GM19239 (cell line): ENCODE measurements around the gene MET.
"Not testable (repeated sequence)": the region's sequence is repeated elsewhere in the genome, so short reads cannot be mapped to it uniquely, and the experiment has no call there.

ENCODE experiments used
- DNase-seq: peaks from one replicate; pipeline ENCODE4 v3.0.0; 2011; ENCODE audit warnings: low spot score; ENCODE audit not compliant: insufficient read length
- FAIRE-seq: peaks from 2 replicates; lab custom pipeline; 2011; peaks lifted over from hg19 to GRCh38; lab: Jason Lieb, UNC

Gene MET

GRCh38 chr7:116740755-116741462, 68.9 kb downstream of the MET start:
- FAIRE-seq (no peak), DNase-seq (no peak)

- no peak for DNase-seq
- FAIRE-seq: no peak
These were observed 69.8 kb downstream of the MET start for GRCh38 chr7:116741625-116742316.

GRCh38 chr7:116742641-116743040, 70.6 kb downstream of the MET start:
- DNase-seq: no peak
- FAIRE-seq: no peak

- not testable (repeated sequence) for DNase-seq, FAIRE-seq
These were observed 71.8 kb downstream of the MET start for GRCh38 chr7:116743835-116744234.

GRCh38 chr7:116746388-116746787, 74.4 kb downstream of the MET start:
- FAIRE-seq, DNase-seq: not testable (repeated sequence)

GRCh38 chr7:116751070-116751469, 79.1 kb downstream of the MET start:
- not testable (repeated sequence) for FAIRE-seq

GRCh38 chr7:116752305-116753074, 80.5 kb downstream of the MET start:
- FAIRE-seq (no peak), DNase-seq (no peak)

More at GRCh38 chr7:116751070-116751469, 79.1 kb downstream of the MET start:
- not testable (repeated sequence) for DNase-seq

GRCh38 chr7:116753130-116753529, 81.1 kb downstream of the MET start:
- no peak for FAIRE-seq
- no peak for DNase-seq

- no peak for DNase-seq
These were observed 82.2 kb downstream of the MET start for GRCh38 chr7:116754186-116754585.

GRCh38 chr7:116757283-116757682, 85.3 kb downstream of the MET start:
- FAIRE-seq (no peak), DNase-seq (no peak)

More at GRCh38 chr7:116754186-116754585, 82.2 kb downstream of the MET start:
- FAIRE-seq: no peak

GRCh38 chr7:116759642-116760041, 87.6 kb downstream of the MET start:
- not testable (repeated sequence) for FAIRE-seq, DNase-seq

- no peak for FAIRE-seq
These were observed 91.0 kb downstream of the MET start for GRCh38 chr7:116762971-116763370.

GRCh38 chr7:116763647-116764046, 91.7 kb downstream of the MET start:
- DNase-seq (no peak), FAIRE-seq (no peak)

More at GRCh38 chr7:116762971-116763370, 91.0 kb downstream of the MET start:
- no peak for DNase-seq

- DNase-seq: no peak
- no peak for FAIRE-seq
These were observed 94.9 kb downstream of the MET start for GRCh38 chr7:116766881-116767280.

- DNase-seq (no peak), FAIRE-seq (no peak)
These were observed 97.5 kb downstream of the MET start for GRCh38 chr7:116769546-116769945.

GRCh38 chr7:116770941-116771340, 98.9 kb downstream of the MET start:
- DNase-seq (no peak), FAIRE-seq (no peak)

GRCh38 chr7:116771640-116772039, 99.6 kb downstream of the MET start:
- FAIRE-seq (no peak), DNase-seq (no peak)

GRCh38 chr7:116772423-116772863, 100.4 kb downstream of the MET start:
- DNase-seq (no peak), FAIRE-seq (no peak)

- no peak for DNase-seq
- FAIRE-seq: no peak
These were observed 101.1 kb downstream of the MET start for GRCh38 chr7:116772926-116773749.

GRCh38 chr7:116776046-116776445, 104.0 kb downstream of the MET start:
- DNase-seq: no peak
- FAIRE-seq: no peak
